Measurements from ENCODE around the gene EIF4E3. TPM values are rescaled to one million over a fixed set of nuclear protein-coding genes. Genes with fewer than 3 reads are reported as not detected.

EIF4E3 gene
- polyA plus RNA-seq, 1 donor from 2014 or later = 1.7 TPM

GRCh38 chr3:71629711-71630110, 95.5 kb downstream of the EIF4E3 start:
- H3K4me3 Mint-ChIP-seq = no peak overlapping the region
- peaks cover 6 to 8% (median 6%) of the 10 kb centered on the region in 3 donors for H3K4me1 Mint-ChIP-seq
- H3K27ac Mint-ChIP-seq = no peak overlapping the region
- H3K36me3 Mint-ChIP-seq = no peaks in the 10 kb centered on the region
- H3K27me3 Mint-ChIP-seq = peaks cover 4% of the 10 kb centered on the region
- H3K9me3 Mint-ChIP-seq = peaks cover 0 to 4% (median 2%) of the 10 kb centered on the region in 3 donors

GRCh38 chr3:71629289-71629688, 95.9 kb downstream of the EIF4E3 start:
- H3K36me3 Mint-ChIP-seq = no peaks in the 10 kb centered on the region
- H3K27me3 Mint-ChIP-seq = peaks cover 4% of the 10 kb centered on the region
- peaks cover 0 to 4% (median 2%) of the 10 kb centered on the region in 3 donors for H3K9me3 Mint-ChIP-seq
- H3K4me3 Mint-ChIP-seq = no peak overlapping the region
- peaks cover 6 to 8% (median 6%) of the 10 kb centered on the region in 3 donors for H3K4me1 Mint-ChIP-seq
- no peak overlapping the region for H3K27ac Mint-ChIP-seq

DNA sequence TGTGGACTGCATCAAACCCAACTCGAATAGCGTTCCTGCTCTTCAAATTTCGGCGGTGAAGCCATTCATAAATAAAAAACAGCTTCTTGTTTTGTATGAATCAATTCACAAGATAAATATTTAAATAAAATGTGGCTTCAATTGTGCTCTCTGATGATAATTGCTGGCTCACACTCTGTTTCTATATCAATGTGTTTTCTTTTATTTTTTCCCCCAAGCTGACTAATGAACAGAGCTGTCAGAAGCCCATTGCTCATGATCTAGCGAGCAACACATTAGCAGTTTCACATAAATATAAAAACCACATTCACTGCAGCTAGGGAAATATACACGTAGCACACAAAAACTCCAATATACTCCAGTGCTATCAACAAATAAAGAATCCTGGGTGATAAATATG, 96.7 kb downstream of the EIF4E3 start:
- Mint-ChIP-seq H3K27ac (no peak overlapping the region), H3K27me3 (peaks cover 6% of the 10 kb centered on the region), H3K4me3 (no peak overlapping the region), H3K4me1 (peaks cover 6 to 8% (median 6%) of the 10 kb centered on the region in 3 donors), H3K36me3 (no peaks in the 10 kb centered on the region), H3K9me3 (peaks cover 0 to 4% (median 2%) of the 10 kb centered on the region in 3 donors)

DNA sequence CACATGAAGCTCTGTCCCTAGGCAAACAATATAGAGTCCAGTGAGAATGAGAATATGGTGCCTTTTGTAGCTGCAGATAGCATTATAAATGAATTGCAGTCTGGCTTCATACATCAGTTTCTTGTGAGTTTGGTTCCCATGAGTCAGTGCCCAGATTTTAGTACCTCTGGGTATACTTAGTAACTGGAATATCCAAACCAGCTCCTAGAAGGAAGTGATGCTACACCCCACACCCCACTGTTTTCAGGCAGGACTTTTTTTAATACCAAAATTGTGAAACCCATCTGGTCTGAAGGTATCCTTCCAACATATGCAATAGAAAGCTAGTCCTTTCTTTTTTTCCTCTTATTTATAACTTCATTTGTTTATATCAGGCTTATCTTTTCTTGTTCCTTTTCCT, 99.5 kb downstream of the EIF4E3 start:
- H3K4me3 Mint-ChIP-seq = no peak overlapping the region
- peaks cover 0 to 4% (median 2%) of the 10 kb centered on the region in 3 donors for H3K9me3 Mint-ChIP-seq
- peaks cover 4 to 8% (median 6%) of the 10 kb centered on the region in 3 donors for H3K4me1 Mint-ChIP-seq
- peaks cover 8% of the 10 kb centered on the region for H3K27me3 Mint-ChIP-seq
- no peaks in the 10 kb centered on the region for H3K36me3 Mint-ChIP-seq
- peak overlapping the region in 1 of 3 donors; percentile 20 for H3K27ac Mint-ChIP-seq

Other genes with a start within 250 kb of the EIF4E3 start
- gene FOXP1, start 141.7 kb downstream of the EIF4E3 start, polyA plus RNA-seq = 277 TPM
- 0.11 TPM for gene GPR27, start 28.5 kb upstream of the EIF4E3 start, polyA plus RNA-seq
- gene PROK2, start 59.7 kb upstream of the EIF4E3 start, polyA plus RNA-seq = not detected

Data from IgD-negative memory B cell (primary cell).